Measurements from ENCODE around the gene SPARC. TPM values are rescaled to one million over a fixed set of nuclear protein-coding genes. Genes with fewer than 3 reads are reported as not detected.
A peak's percentile ranks its signal among the peaks of the same experiment; 100 is the strongest.

The SPARC gene
- total RNA-seq, 1 donor from 2014 or later, result 435 TPM

GRCh38 chr5:151719228-151720000 lies 32.7 kb upstream of the SPARC start:
- Mint-ChIP-seq H3K4me1 (peaks cover 12% of the 10 kb centered on the region), H3K36me3 (ENCODE audit: low read depth) (no peaks in the 10 kb centered on the region), H3K27me3 (ENCODE audit: low read depth) (no peaks in the 10 kb centered on the region), H3K9me3 (no peaks in the 10 kb centered on the region), H3K27ac (ENCODE audit: unreplicated experiment) (no peak overlapping the region), H3K4me3 (no peak overlapping the region)
- TF ChIP-seq CTCF (conservative IDR thresholded peaks at IDR 0.05), result peak; percentile 58
- DNase-seq (ENCODE audit: low read depth, low spot score), result peak; percentile 17

GRCh38 chr5:151718646-151719045 lies 31.9 kb upstream of the SPARC start:
- H3K4me1 Mint-ChIP-seq, result peaks cover 12% of the 10 kb centered on the region
- H3K27me3 Mint-ChIP-seq (ENCODE audit: low read depth), result no peaks in the 10 kb centered on the region
- no peaks in the 10 kb centered on the region for H3K36me3 Mint-ChIP-seq (ENCODE audit: low read depth)
- H3K27ac Mint-ChIP-seq (ENCODE audit: unreplicated experiment), result no peak overlapping the region
- no peak overlapping the region for H3K4me3 Mint-ChIP-seq
- TF ChIP-seq CTCF (conservative IDR thresholded peaks at IDR 0.05), result no peak
- H3K9me3 Mint-ChIP-seq, result no peaks in the 10 kb centered on the region
- no peak for DNase-seq (ENCODE audit: low read depth, low spot score)

- TF ChIP-seq CTCF (conservative IDR thresholded peaks at IDR 0.05), result no peak
- Mint-ChIP-seq H3K27ac (ENCODE audit: unreplicated experiment) (no peak overlapping the region), H3K36me3 (ENCODE audit: low read depth) (no peaks in the 10 kb centered on the region), H3K9me3 (no peaks in the 10 kb centered on the region), H3K27me3 (ENCODE audit: low read depth) (no peaks in the 10 kb centered on the region), H3K4me3 (no peak overlapping the region), H3K4me1 (peaks cover 12% of the 10 kb centered on the region)
- no peak for DNase-seq (ENCODE audit: low read depth, low spot score)
Measured at GRCh38 chr5:151718153-151718552, 31.4 kb upstream of the SPARC start.

- DNase-seq (ENCODE audit: low read depth, low spot score), result no peak
- H3K36me3 Mint-ChIP-seq (ENCODE audit: low read depth), result no peaks in the 10 kb centered on the region
- no peak for TF ChIP-seq CTCF (conservative IDR thresholded peaks at IDR 0.05)
- H3K27ac Mint-ChIP-seq (ENCODE audit: unreplicated experiment), result peak overlapping the region; percentile 73
- H3K4me1 Mint-ChIP-seq, result peaks cover 12% of the 10 kb centered on the region
- peaks cover 3% of the 10 kb centered on the region for H3K9me3 Mint-ChIP-seq
- no peaks in the 10 kb centered on the region for H3K27me3 Mint-ChIP-seq (ENCODE audit: low read depth)
- no peak overlapping the region for H3K4me3 Mint-ChIP-seq
Measured at GRCh38 chr5:151717416-151717815, 30.7 kb upstream of the SPARC start.

GRCh38 chr5:151709109-151709735 lies 22.5 kb upstream of the SPARC start:
- Mint-ChIP-seq H3K4me3 (no peak overlapping the region), H3K4me1 (peaks cover 13% of the 10 kb centered on the region), H3K27me3 (ENCODE audit: low read depth) (no peaks in the 10 kb centered on the region), H3K36me3 (ENCODE audit: low read depth) (no peaks in the 10 kb centered on the region), H3K9me3 (peaks cover 10% of the 10 kb centered on the region), H3K27ac (ENCODE audit: unreplicated experiment) (no peak overlapping the region)
- no peak for TF ChIP-seq CTCF (conservative IDR thresholded peaks at IDR 0.05)
- DNase-seq (ENCODE audit: low read depth, low spot score), result no peak
